ENCODE data around the gene GNG11. TPM values are rescaled to one million over a fixed set of nuclear protein-coding genes. Genes with fewer than 3 reads are reported as not detected.

The GNG11 gene
- polyA plus RNA-seq, 1 donor (not counting 4 experiments of a cell fraction or from before 2014, with no cell fraction given) = 1.0 TPM

GRCh38 chr7:93948873-93949272 lies 27.3 kb downstream of the GNG11 start:
- H3K4me2 ChIP-seq (ENCODE audit: control insufficient read depth, extremely low read depth, insufficient read depth, low read depth, low read length) = no peak overlapping the region
- dilution Hi-C loops (cut with MboI; ENCODE audit: extremely low pct_ligation_motif_present, low sequenced_read_pairs) = no loop called here

GRCh38 chr7:93949423-93949822 lies 27.9 kb downstream of the GNG11 start:
- Histone ChIP-seq H3K9ac (ENCODE audit: control insufficient read depth, extremely low read depth, insufficient read depth, low read length) (no peak overlapping the region), H3K4me1 (ENCODE audit: control insufficient read depth, extremely low read depth, insufficient read depth, low read length) (no peaks in the 10 kb centered on the region), H3K9me3 (ENCODE audit: control insufficient read depth, low read depth, low read length) (no peaks in the 10 kb centered on the region), H3K4me2 (ENCODE audit: control insufficient read depth, extremely low read depth, insufficient read depth, low read depth, low read length) (no peak overlapping the region), H4K20me1 (ENCODE audit: control insufficient read depth, extremely low read depth, insufficient read depth, low read length) (no peaks in the 10 kb centered on the region), H3K79me2 (ENCODE audit: control insufficient read depth, insufficient read depth, low read length) (no peaks in the 10 kb centered on the region), H3K9me1 (ENCODE audit: control insufficient read depth, extremely low read depth, insufficient read depth, low read length) (no peaks in the 10 kb centered on the region), H2AFZ (ENCODE audit: control insufficient read depth, low read length) (no peak overlapping the region), H3K27me3 (ENCODE audit: control insufficient read depth, extremely low read depth, insufficient read depth, low read length) (no peaks in the 10 kb centered on the region), H3K36me3 (ENCODE audit: control insufficient read depth in 2 of 2, extremely low read depth in 1 of 2, insufficient read depth in 2 of 2, low read length in 2 of 2) (no peaks in the 10 kb centered on the region), H3K27ac (ENCODE audit: control insufficient read depth, insufficient read depth, low read length) (no peak overlapping the region), H3K4me3 (ENCODE audit: control insufficient read depth in 2 of 3, extremely low read depth in 1 of 3, insufficient read depth in 2 of 3, low read depth in 1 of 3, low read length in 3 of 3) (no peak overlapping the region)
- TF ChIP-seq EZH2 (IDR thresholded peaks at IDR 0.05; ENCODE audit: low read length) (no peak), CTCF (optimal IDR thresholded peaks at IDR 0.05 in 1 of 3, IDR thresholded peaks at IDR 0.05 in 1 of 3, conservative IDR thresholded peaks at IDR 0.05 in 1 of 3; ENCODE audit: extremely low read depth in 1 of 3, insufficient read depth in 2 of 3, low read length in 3 of 3) (no peak)
- DNase-seq (ENCODE audit: low read depth, low spot score) = no peak
- no peak for FAIRE-seq
- dilution Hi-C loops (cut with MboI; ENCODE audit: extremely low pct_ligation_motif_present, low sequenced_read_pairs) = no loop called here

More at GRCh38 chr7:93948873-93949272, 27.3 kb downstream of the GNG11 start:
- Histone ChIP-seq H4K20me1 (ENCODE audit: control insufficient read depth, extremely low read depth, insufficient read depth, low read length) (no peaks in the 10 kb centered on the region), H3K79me2 (ENCODE audit: control insufficient read depth, insufficient read depth, low read length) (no peaks in the 10 kb centered on the region), H3K9ac (ENCODE audit: control insufficient read depth, extremely low read depth, insufficient read depth, low read length) (no peak overlapping the region), H3K4me3 (ENCODE audit: control insufficient read depth in 2 of 3, extremely low read depth in 1 of 3, insufficient read depth in 2 of 3, low read depth in 1 of 3, low read length in 3 of 3) (no peak overlapping the region), H3K9me3 (ENCODE audit: control insufficient read depth, low read depth, low read length) (no peaks in the 10 kb centered on the region), H3K4me1 (ENCODE audit: control insufficient read depth, extremely low read depth, insufficient read depth, low read length) (no peaks in the 10 kb centered on the region), H3K9me1 (ENCODE audit: control insufficient read depth, extremely low read depth, insufficient read depth, low read length) (no peaks in the 10 kb centered on the region), H2AFZ (ENCODE audit: control insufficient read depth, low read length) (no peak overlapping the region), H3K27ac (ENCODE audit: control insufficient read depth, insufficient read depth, low read length) (no peak overlapping the region), H3K36me3 (ENCODE audit: control insufficient read depth in 2 of 2, extremely low read depth in 1 of 2, insufficient read depth in 2 of 2, low read length in 2 of 2) (no peaks in the 10 kb centered on the region), H3K27me3 (ENCODE audit: control insufficient read depth, extremely low read depth, insufficient read depth, low read length) (no peaks in the 10 kb centered on the region)
- FAIRE-seq (no peak), DNase-seq (ENCODE audit: low read depth, low spot score) (no peak)
- TF ChIP-seq CTCF (optimal IDR thresholded peaks at IDR 0.05 in 1 of 3, IDR thresholded peaks at IDR 0.05 in 1 of 3, conservative IDR thresholded peaks at IDR 0.05 in 1 of 3; ENCODE audit: extremely low read depth in 1 of 3, insufficient read depth in 2 of 3, low read length in 3 of 3) = no peak

Data from keratinocyte (primary cell).